Adipocyte (in vitro differentiated cells): ENCODE results near the gene LY6G5C.

ENCODE experiments used
- DNase-seq: peaks from one replicate; pipeline ENCODE4 v3.0.0-alpha.2; 2015; ENCODE audit warnings: low read depth
- H3K27me3 ChIP-seq: replicated peaks from 2 replicates; pipeline ENCODE4 v1.7.0; 2013; ENCODE audit warnings: mild to moderate bottlenecking, low read length, moderate library complexity; ENCODE audit not compliant: control insufficient read depth, insufficient read depth
- H3K36me3 ChIP-seq: 2 replicates; pipeline ENCODE4 v1.7.0; 2013; ENCODE audit warnings: low read length, mild to moderate bottlenecking, moderate library complexity; ENCODE audit not compliant: control insufficient read depth, insufficient read depth, severe bottlenecking
- H3K4me1 ChIP-seq: 2 replicates; pipeline ENCODE4 v1.7.0; 2013; ENCODE audit warnings: mild to moderate bottlenecking, low read length, moderate library complexity; ENCODE audit not compliant: control insufficient read depth, insufficient read depth
- H3K4me3 ChIP-seq: 2 replicates; pipeline ENCODE4 v1.7.0; 2013; ENCODE audit warnings: mild to moderate bottlenecking, low read length, moderate library complexity
- H3K9ac ChIP-seq: 2 replicates; pipeline ENCODE4 v1.7.0; 2013; ENCODE audit warnings: mild to moderate bottlenecking, low read length, moderate library complexity
- H3K9me3 ChIP-seq: 2 replicates; pipeline ENCODE4 v1.7.0; 2013; ENCODE audit warnings: mild to moderate bottlenecking, low read length, moderate library complexity; ENCODE audit not compliant: control insufficient read depth

The LY6G5C gene

DNA sequence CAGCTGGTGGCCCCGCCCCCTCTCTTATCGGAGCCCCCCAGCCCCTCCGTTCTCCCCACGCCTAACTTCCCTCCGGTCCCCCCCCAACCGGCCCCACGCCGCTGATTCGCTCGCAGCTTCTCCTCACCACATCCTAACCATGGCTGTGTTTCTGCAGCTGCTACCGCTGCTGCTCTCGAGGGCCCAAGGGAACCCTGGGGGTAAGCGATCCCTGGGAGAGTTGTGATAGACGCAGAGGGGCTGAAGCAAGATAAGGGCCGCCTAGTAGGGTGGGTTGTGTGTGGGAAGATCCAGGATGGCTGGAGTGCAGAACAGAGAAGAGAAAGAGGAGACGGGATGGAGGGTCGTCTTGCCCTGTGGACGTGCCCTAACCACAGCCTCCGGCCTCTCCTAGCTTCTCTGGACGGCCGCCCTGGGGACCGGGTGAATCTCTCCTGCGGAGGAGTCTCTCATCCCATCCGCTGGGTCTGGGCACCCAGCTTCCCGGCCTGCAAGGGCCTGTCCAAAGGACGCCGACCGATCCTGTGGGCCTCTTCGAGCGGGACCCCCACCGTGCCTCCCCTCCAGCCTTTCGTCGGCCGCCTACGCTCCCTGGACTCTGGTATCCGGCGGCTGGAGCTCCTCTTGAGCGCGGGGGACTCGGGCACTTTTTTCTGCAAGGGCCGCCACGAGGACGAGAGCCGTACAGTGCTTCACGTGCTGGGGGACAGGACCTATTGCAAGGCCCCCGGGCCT is 42.5 kb upstream of the LY6G5C start, which contains the start of gene MPIG6B:
TSS of gene MPIG6B (plus strand) at position 129 of the 735 bp plus-strand sequence. CDS start at position 140, 11 bp downstream.
- H3K9me3 ChIP-seq: no peaks in the 10 kb centered on the region
- peaks cover 2% of the 10 kb centered on the region for H3K27me3 ChIP-seq
- no peak for DNase-seq
- H3K36me3 ChIP-seq: peaks cover 15% of the 10 kb centered on the region
- no peak within 1 kb of the TSS for H3K9ac ChIP-seq
- H3K4me3 ChIP-seq: no peak within 1 kb of the TSS
- peaks cover 13% of the 10 kb centered on the region for H3K4me1 ChIP-seq

- H3K4me1 ChIP-seq: peaks cover 3% of the 10 kb centered on the region
- H3K4me3 ChIP-seq: no peak overlapping the region
- H3K9me3 ChIP-seq: no peaks in the 10 kb centered on the region
- peaks cover 11% of the 10 kb centered on the region for H3K36me3 ChIP-seq
- H3K9ac ChIP-seq: no peak overlapping the region
- H3K27me3 ChIP-seq: peaks cover 2% of the 10 kb centered on the region
- no peak for DNase-seq
Measured at GRCh38 chr6:31722173-31722572, 41.3 kb upstream of the LY6G5C start.

DNA sequence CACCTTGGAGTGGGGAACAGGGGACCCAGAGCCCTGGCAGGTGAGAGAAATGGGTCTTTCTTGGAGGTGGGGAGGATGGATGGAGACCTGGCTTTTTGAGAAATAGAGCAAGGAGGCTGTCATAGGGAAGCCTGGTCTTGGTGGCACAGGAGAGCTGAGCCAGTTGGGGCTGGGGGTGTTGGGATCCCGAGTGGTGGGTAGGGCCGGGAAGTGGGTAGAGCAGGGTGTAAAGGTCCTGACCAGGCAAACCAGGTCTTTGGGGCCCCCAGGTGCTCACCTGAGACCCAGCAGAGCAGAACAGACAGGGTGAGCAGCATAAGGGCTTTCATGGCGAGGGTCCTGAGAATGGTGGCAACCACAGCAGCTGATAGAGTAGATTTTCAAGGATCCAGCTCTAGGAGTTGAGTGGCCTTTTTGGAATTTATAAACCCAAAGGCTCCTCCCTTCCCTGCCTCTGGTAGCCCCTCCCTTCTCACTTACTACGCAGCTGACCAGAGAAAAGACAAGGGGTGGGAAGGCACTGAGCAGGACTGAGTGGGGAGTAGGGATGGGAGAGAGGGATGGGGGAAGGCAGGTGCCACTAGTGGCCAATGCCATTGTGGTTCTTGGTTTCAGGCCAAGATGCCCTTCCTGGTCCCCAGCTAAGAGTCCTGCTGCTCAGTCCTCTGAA is 40.6 kb upstream of the LY6G5C start, which contains the start of gene LY6G6C:
TSS of gene LY6G6C (minus strand) at position 396 of the 670 bp plus-strand sequence. CDS start at position 329, 67 bp downstream.
- Histone ChIP-seq H3K9me3 (no peaks in the 10 kb centered on the region), H3K27me3 (peaks cover 2% of the 10 kb centered on the region), H3K4me3 (no peak within 1 kb of the TSS), H3K9ac (no peak within 1 kb of the TSS), H3K36me3 (peaks cover 5% of the 10 kb centered on the region), H3K4me1 (no peaks in the 10 kb centered on the region)
- DNase-seq: no peak

GRCh38 chr6:31720196-31720770 is 39.4 kb upstream of the LY6G5C start:
- no peak overlapping the region for H3K9ac ChIP-seq
- H3K9me3 ChIP-seq: no peaks in the 10 kb centered on the region
- no peaks in the 10 kb centered on the region for H3K36me3 ChIP-seq
- H3K4me3 ChIP-seq: no peak overlapping the region
- no peaks in the 10 kb centered on the region for H3K4me1 ChIP-seq
- no peak for DNase-seq
- H3K27me3 ChIP-seq: peaks cover 2% of the 10 kb centered on the region

GRCh38 chr6:31719001-31719400 is 38.1 kb upstream of the LY6G5C start:
- peaks cover 6% of the 10 kb centered on the region for H3K27me3 ChIP-seq
- DNase-seq: no peak
- no peak overlapping the region for H3K4me3 ChIP-seq
- H3K36me3 ChIP-seq: no peaks in the 10 kb centered on the region
- no peaks in the 10 kb centered on the region for H3K9me3 ChIP-seq
- H3K9ac ChIP-seq: no peak overlapping the region
- H3K4me1 ChIP-seq: no peaks in the 10 kb centered on the region

GRCh38 chr6:31718265-31718664 is 37.4 kb upstream of the LY6G5C start:
- peaks cover 10% of the 10 kb centered on the region for H3K27me3 ChIP-seq
- no peaks in the 10 kb centered on the region for H3K4me1 ChIP-seq
- no peak overlapping the region for H3K9ac ChIP-seq
- H3K36me3 ChIP-seq: no peaks in the 10 kb centered on the region
- no peak overlapping the region for H3K4me3 ChIP-seq
- H3K9me3 ChIP-seq: no peaks in the 10 kb centered on the region
- DNase-seq: no peak

DNA sequence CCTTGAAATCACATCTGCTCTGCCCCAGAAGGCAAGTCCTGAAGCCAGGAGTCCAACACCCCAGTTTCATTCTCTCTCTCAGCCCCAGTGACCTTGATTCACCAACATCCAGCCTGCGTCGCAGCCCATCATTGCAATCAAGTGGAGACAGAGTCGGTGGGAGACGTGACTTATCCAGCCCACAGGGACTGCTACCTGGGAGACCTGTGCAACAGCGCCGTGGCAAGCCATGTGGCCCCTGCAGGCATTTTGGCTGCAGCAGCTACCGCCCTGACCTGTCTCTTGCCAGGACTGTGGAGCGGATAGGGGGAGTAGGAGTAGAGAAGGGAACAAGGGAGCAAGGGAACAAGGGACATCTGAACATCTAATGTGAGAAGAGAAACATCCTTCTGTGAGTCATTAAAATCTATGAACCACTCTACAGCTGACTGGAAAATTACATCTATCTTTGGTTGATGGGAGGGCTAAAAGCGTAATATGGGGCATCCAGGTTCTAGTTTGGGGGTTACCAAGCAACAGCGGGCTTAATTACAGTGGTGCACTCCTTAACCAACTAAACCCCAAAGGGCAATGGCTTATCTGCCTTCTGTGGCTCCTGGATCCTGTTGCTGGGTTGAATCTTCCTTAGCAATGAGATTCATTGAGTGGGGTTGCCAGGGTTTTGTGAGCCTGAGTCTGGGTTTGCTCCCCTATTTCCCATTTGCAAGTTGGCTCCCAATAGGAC is 36.8 kb upstream of the LY6G5C start:
- Histone ChIP-seq H3K4me1 (no peaks in the 10 kb centered on the region), H3K9me3 (no peaks in the 10 kb centered on the region), H3K4me3 (no peak overlapping the region), H3K36me3 (no peaks in the 10 kb centered on the region), H3K27me3 (peaks cover 10% of the 10 kb centered on the region), H3K9ac (no peak overlapping the region)
- DNase-seq: no peak

DNA sequence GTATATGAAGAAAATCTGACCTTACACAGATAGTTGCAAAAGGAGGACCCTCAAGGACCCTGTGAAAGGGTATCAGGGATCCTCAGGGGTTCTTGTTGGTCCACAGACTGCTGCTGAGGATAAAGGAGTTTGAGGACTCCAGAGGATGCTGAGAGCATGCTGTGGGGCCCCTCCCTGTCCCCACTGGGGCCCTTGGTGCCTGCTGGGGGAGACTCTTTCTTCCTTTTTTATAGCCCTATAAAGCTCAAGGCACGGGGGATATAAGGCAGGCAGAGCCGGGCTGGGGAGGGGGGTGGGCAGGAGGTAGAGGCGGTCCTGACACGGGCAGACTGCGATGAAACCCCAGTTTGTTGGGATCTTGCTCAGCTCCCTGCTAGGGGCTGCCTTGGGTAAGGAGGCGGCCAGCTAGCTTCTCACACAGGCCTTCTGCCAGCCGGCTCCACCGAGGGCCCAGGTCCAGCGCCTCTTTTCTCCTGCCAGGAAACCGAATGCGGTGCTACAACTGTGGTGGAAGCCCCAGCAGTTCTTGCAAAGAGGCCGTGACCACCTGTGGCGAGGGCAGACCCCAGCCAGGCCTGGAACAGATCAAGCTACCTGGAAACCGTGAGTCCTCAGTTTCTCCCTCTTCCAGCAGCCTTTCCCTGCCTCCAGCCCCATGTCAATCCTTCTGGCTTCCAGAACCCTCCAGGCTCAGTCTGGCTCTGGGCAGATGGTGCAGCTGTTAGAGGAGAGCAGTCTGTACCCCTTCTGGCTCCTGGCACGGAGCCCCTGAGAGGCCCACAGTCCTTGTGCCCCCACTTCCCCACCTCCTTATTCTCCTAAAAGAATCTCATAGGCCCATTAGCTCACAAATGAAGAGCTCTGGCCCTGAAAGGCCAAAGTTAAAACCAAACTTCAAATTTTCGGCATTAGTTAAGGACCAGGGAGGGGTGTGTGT is 34.4 kb upstream of the LY6G5C start, which contains the start of gene LY6G6D:
TSS of gene LY6G6D (plus strand) at position 327 of the 937 bp plus-strand sequence. CDS start at position 335, 8 bp downstream.
- no peak for DNase-seq
- Histone ChIP-seq H3K9me3 (no peaks in the 10 kb centered on the region), H3K36me3 (no peaks in the 10 kb centered on the region), H3K4me3 (no peak within 1 kb of the TSS), H3K27me3 (peaks cover 27% of the 10 kb centered on the region), H3K9ac (no peak within 1 kb of the TSS), H3K4me1 (no peaks in the 10 kb centered on the region)

DNA sequence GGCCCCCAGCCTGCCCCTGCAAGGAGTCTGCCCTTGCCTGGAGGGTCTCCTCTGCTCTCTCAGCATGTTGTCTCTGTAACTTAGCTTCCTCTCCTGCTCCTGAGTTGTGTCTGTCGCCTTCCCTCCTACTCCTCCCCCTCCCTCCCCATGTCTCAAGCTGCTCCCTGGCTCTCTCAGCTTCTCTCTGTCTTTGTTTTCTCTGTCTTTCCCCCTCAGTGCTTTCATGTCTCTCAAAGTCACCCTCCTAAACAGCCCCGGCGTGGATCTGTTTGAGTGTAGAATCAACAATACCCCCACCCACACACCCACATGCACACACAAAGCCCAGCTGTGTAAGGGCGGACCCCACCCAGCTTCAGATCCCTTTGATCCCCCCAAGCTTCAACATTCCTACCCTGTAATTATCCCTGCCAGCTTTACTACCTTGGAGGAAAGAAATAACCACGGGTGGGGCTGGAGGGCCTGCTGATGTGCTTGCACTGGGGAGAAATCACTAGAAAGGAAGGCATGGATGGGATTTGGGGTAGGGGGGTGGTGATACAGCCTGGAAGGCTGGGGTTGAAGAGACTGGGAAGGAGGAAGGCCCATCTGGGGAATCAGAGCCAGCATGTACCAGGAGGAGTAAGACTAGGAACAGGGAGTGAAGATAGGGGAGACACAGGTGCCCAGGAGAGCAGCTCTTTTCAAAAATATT is 33.3 kb upstream of the LY6G5C start:
- Histone ChIP-seq H3K27me3 (peaks cover 26% of the 10 kb centered on the region), H3K9me3 (no peaks in the 10 kb centered on the region), H3K9ac (no peak overlapping the region), H3K4me3 (no peak overlapping the region), H3K36me3 (no peaks in the 10 kb centered on the region), H3K4me1 (no peaks in the 10 kb centered on the region)
- no peak for DNase-seq

- H3K4me1 ChIP-seq: no peaks in the 10 kb centered on the region
- H3K4me3 ChIP-seq: no peak overlapping the region
- no peaks in the 10 kb centered on the region for H3K9me3 ChIP-seq
- H3K9ac ChIP-seq: no peak overlapping the region
- DNase-seq: no peak
- H3K36me3 ChIP-seq: no peaks in the 10 kb centered on the region
- peaks cover 26% of the 10 kb centered on the region for H3K27me3 ChIP-seq
Measured at GRCh38 chr6:31713465-31713864, 32.6 kb upstream of the LY6G5C start.
